LHCN-M2 (cell line): ENCODE measurements around the gene HSD11B1L. TPM values are rescaled to one million over a fixed set of nuclear protein-coding genes. Genes with fewer than 3 reads are reported as not detected.

Experiments
- DNase-seq: peaks from one replicate; pipeline ENCODE4 v3.0.0-alpha.2; 2012; ENCODE audit warnings: low read depth
- polyA plus RNA-seq: library from polyadenylated mRNA; unstranded; fragments of >200 nt; gene quantifications from one replicate; pipeline ENCODE4 v1.2.1, GENCODE V29; 2012; ENCODE audit warnings: missing spikeins
- total RNA-seq: library from RNA; depleted of rRNA; stranded (reverse); fragments of >200 nt; gene quantifications from 2 replicates; pipeline ENCODE4 v1.2.3, GENCODE V29; 2014; rRNA removed

HSD11B1L gene, protein sequence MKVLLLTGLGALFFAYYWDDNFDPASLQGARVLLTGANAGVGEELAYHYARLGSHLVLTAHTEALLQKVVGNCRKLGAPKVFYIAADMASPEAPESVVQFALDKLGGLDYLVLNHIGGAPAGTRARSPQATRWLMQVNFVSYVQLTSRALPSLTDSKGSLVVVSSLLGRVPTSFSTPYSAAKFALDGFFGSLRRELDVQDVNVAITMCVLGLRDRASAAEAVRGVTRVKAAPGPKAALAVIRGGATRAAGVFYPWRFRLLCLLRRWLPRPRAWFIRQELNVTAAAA
- 22.4 and 24.7 TPM in 2 replicates for total RNA-seq
- 14.9 TPM for polyA plus RNA-seq

DNA sequence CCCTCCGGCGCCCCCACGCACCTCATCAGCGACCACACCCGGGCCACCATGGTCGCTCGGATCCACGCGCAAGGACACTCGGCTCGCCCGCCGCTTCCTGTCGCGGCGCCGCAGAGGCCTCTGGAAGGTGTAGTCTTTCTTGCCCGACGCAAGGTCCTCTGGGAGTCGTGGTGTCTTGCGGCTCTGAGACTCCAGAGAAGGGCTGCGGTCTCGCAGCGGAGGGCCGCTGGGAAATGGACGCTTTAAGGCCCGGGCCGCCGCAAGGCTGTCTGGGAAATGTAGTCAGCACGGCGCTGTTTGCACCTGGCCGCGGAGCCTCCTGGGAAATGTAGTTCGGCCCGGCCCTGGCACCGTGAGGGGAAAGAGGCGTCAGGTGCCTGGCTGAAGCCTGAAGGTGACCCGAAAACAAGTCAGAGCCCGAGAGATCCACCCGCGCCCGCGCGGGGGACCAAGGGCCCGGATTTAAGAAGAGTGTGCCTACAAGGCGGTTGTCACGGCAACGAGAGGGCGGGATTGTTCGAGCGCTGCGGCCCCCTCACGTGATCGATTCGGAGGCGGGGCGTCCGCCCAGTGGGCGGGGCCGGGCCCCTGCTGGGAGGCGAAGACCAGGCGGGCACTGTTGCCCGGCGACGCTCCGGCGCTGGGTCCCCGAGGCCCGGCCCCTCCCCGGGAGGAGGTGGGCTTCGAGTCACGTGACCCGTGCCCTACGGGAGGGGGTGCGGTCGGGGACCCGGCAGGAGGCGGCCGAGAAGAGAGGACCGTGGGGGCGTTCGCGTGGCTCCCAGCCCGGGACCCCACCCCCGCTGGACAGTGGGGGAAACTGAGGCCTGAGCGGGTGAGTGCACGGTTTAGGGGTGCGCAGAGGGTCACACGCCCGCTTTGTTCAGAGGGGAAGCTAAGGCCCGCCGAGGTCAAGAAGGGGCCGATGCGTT is at the start of gene HSD11B1L, which contains the start of gene MICOS13:
Gene HSD11B1L (plus strand): TSS at position 591 of the 932 bp plus-strand sequence. CDS start 3,806 bp downstream, outside the sequence.
Gene MICOS13 (minus strand): TSS at position 80 of the 932 bp plus-strand sequence. CDS start 30 bp downstream, at position 50.
- DNase-seq, result peak; percentile 99

- DNase-seq, result no peak
These were observed 49.1 kb upstream of the HSD11B1L start for GRCh38 chr19:5631567-5632240.

GRCh38 chr19:5632241-5632612 is 48.6 kb upstream of the HSD11B1L start:
- DNase-seq, result no peak

DNA sequence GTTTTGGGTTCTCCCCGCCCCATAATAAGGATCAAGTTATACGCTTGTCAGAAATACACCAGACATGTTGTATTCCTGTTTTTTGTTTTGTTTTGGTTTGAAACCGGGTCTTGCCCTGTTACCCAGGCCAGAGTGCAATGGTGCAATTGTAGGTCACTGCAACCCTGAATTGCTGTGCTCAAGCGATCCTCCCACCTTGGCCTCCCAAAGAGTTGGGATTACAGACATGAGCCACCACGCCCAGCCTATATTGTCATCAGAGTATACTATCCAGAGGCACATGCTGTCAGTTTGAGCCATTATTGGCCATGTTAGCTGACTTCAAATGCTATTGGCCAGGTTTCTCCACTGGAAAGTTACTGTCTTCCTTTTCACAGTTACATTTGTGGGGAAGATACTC is 48.2 kb upstream of the HSD11B1L start:
- no peak for DNase-seq

DNA sequence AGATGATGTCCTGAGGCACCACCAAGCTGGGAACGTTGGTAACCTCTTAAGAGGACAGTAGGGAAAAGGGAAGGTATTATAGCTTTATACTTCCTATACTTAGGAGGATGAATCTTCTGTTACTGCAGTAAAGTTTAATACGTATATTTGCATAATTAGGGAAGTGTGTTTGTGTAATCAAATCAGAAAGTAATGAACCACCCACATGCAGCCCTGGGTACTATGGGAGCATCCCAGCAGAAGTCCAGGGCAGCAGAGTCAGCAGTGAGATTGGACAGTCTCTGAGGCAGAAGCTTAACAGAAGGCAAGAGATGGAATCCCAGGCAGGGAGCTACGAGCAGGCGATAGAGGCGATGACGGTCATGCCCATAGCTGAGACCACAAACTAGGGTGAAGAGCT is 45.4 kb upstream of the HSD11B1L start:
- no peak for DNase-seq

- DNase-seq, result no peak
These were observed 42.9 kb upstream of the HSD11B1L start for GRCh38 chr19:5637971-5638370.

- no peak for DNase-seq
These were observed 39.7 kb upstream of the HSD11B1L start for GRCh38 chr19:5641171-5641570.

- DNase-seq, result no peak
These were observed 38.6 kb upstream of the HSD11B1L start for GRCh38 chr19:5642204-5642603.

- DNase-seq, result no peak
These were observed 37.8 kb upstream of the HSD11B1L start for GRCh38 chr19:5643060-5643459.

GRCh38 chr19:5644037-5644436 is 36.8 kb upstream of the HSD11B1L start:
- no peak for DNase-seq

GRCh38 chr19:5645409-5645808 is 35.4 kb upstream of the HSD11B1L start:
- DNase-seq, result no peak

GRCh38 chr19:5646703-5647102 is 34.1 kb upstream of the HSD11B1L start:
- DNase-seq, result no peak

- DNase-seq, result no peak
These were observed 32.4 kb upstream of the HSD11B1L start for GRCh38 chr19:5648464-5648863.

DNA sequence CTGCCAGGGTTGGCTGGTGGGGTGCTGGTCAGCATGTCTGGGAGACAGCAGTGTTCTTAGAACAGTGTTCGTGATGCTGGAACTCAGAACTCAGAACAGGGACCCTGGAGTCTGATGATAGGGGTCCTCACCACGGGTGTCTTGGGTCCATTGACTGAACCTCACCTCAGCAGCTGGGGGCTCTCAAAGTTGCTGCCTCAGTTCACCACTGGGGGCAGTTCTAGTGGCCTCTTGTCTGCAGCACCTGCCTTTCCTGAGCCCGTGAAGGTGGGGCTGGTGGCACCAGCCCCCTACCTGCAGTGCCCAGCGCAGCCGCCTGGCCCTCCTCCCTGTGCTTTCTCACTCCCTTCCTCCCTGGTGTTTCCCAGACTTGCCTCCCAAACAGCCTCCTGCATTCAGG is 29.5 kb upstream of the HSD11B1L start:
- DNase-seq, result no peak

DNA sequence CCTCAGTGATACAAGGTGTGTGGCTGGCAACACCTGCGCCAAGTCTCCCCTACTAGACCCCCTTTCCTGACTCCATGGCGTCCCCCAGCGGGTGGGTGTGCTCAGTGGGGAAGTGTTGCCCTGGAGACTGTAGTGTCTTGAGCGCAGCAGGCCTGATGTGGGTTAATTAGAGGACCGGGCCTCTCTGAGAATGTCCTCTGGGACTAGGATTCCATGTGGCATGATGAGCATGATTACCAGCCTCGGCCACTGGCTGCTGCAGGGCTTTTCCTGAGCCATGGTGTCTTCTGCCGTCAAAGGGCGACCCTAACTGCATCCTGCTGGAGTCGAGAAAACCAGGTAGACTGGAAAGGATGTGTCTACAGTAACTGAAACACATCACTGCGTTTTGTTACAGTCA is 28.6 kb upstream of the HSD11B1L start:
- no peak for DNase-seq

DNA sequence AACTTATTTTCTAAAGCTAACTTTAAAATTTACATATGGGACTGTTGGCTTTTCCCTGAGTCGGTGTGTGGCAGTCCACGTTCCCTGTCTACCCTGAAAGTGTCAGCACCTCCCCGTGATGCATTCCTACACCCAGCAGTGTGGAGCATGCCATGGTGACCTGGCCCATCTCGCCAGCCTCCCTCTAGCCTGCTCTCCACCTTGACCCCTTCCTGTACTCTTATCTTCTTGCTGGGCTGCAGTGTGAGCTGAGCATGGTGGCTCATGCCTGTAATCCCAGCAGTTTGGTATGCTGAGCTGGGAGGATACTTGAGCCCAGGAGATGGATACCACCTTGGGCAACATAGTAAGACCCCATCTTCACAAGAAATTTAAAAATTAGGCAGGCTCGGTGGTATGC is 25.9 kb upstream of the HSD11B1L start:
- DNase-seq, result no peak

- DNase-seq, result no peak
These were observed 25.4 kb upstream of the HSD11B1L start for GRCh38 chr19:5655412-5655811.

- no peak for DNase-seq
These were observed 19.3 kb upstream of the HSD11B1L start for GRCh38 chr19:5661483-5661882.

- DNase-seq, result no peak
These were observed 16.9 kb upstream of the HSD11B1L start for GRCh38 chr19:5663904-5664303.

- DNase-seq, result no peak
These were observed 16.3 kb upstream of the HSD11B1L start for GRCh38 chr19:5664515-5664914.

DNA sequence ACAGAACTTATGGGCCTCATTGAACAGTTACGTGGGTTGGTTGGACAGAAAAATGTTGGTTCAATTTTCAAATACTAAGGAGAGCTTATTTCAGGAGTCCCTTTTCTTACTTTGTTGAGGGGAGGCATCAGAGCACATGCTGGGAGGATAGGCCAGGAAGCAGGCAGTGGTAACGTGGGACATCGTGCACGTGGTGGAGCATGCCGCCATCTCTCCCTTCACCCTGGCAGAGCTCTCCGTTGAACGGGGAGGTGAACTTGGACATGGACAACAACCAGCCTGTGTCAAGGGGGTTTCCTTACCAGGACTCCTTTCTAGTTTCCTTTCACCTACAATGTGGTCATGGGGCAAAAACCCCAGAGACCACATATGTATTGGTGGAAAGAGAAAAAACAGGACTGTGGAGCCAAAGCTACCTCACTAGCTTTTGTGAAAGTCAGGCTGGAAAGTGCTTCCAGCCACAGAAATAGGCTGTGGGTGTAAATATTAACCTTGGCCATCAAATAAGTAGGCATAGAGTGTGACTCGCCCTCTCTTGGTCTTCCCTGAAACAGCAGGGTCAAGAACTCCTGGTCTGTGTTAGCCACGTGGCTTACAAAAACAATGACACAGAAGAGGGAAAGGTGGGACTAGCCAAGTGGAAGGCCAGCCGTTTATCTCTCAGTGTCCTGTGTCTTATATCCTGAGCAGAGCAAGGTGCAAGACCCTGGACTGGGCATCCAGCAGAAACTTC is 14.9 kb upstream of the HSD11B1L start:
- DNase-seq, result peak; percentile 67
